ENCODE data around the gene DCTN3.

DCTN3 gene

GRCh38 chr9:34607331-34607730 is 13.0 kb downstream of the DCTN3 start:
- H3K9me3 ChIP-seq = no peaks in the 10 kb centered on the region
- no peak for TF ChIP-seq CTCF (IDR thresholded peaks at IDR 0.05; ENCODE audit: low read depth, low read length)
- H3K4me3 ChIP-seq (ENCODE audit: low read depth, low read length) = no peak overlapping the region
- no peaks in the 10 kb centered on the region; the same call in 1 of the 2 replicates for H3K4me1 ChIP-seq
- H3K27me3 ChIP-seq = no peaks in the 10 kb centered on the region
- DNase-seq = no peak
- no peaks in the 10 kb centered on the region for H3K36me3 ChIP-seq

- no peaks in the 10 kb centered on the region for H3K27me3 ChIP-seq
- H3K4me3 ChIP-seq (ENCODE audit: low read depth, low read length) = no peak overlapping the region
- no peaks in the 10 kb centered on the region for H3K9me3 ChIP-seq
- no peaks in the 10 kb centered on the region; the same call in 1 of the 2 replicates for H3K4me1 ChIP-seq
- TF ChIP-seq CTCF (IDR thresholded peaks at IDR 0.05; ENCODE audit: low read depth, low read length) = no peak
- H3K36me3 ChIP-seq = no peaks in the 10 kb centered on the region
- no peak for DNase-seq
Measured at GRCh38 chr9:34606905-34607304, 13.4 kb downstream of the DCTN3 start.

GRCh38 chr9:34606190-34606589 is 14.1 kb downstream of the DCTN3 start:
- no peaks in the 10 kb centered on the region; the same call in 1 of the 2 replicates for H3K4me1 ChIP-seq
- no peaks in the 10 kb centered on the region for H3K36me3 ChIP-seq
- no peak for TF ChIP-seq CTCF (IDR thresholded peaks at IDR 0.05; ENCODE audit: low read depth, low read length)
- no peaks in the 10 kb centered on the region for H3K27me3 ChIP-seq
- no peak for DNase-seq
- H3K4me3 ChIP-seq (ENCODE audit: low read depth, low read length) = no peak overlapping the region
- no peaks in the 10 kb centered on the region for H3K9me3 ChIP-seq

GRCh38 chr9:34603610-34604231 is 16.6 kb downstream of the DCTN3 start:
- DNase-seq = peak; percentile 86
- H3K9me3 ChIP-seq = no peaks in the 10 kb centered on the region
- peaks cover 7% of the 10 kb centered on the region for H3K4me1 ChIP-seq
- H3K27me3 ChIP-seq = no peaks in the 10 kb centered on the region
- peak; percentile 96 for TF ChIP-seq CTCF (IDR thresholded peaks at IDR 0.05; ENCODE audit: low read depth, low read length)
- no peak overlapping the region for H3K4me3 ChIP-seq (ENCODE audit: low read depth, low read length)
- no peaks in the 10 kb centered on the region for H3K36me3 ChIP-seq

GRCh38 chr9:34601937-34602573 is 18.2 kb downstream of the DCTN3 start:
- Histone ChIP-seq H3K4me3 (ENCODE audit: low read depth, low read length) (no peak overlapping the region), H3K27me3 (no peaks in the 10 kb centered on the region), H3K4me1 (peaks cover 7% of the 10 kb centered on the region), H3K36me3 (no peaks in the 10 kb centered on the region), H3K9me3 (no peaks in the 10 kb centered on the region)
- TF ChIP-seq CTCF (IDR thresholded peaks at IDR 0.05; ENCODE audit: low read depth, low read length) = no peak
- no peak for DNase-seq

GRCh38 chr9:34600908-34601307 is 19.4 kb downstream of the DCTN3 start:
- Histone ChIP-seq H3K9me3 (no peaks in the 10 kb centered on the region), H3K4me3 (ENCODE audit: low read depth, low read length) (no peak overlapping the region), H3K4me1 (peaks cover 7% of the 10 kb centered on the region), H3K27me3 (no peaks in the 10 kb centered on the region), H3K36me3 (no peaks in the 10 kb centered on the region)
- no peak for TF ChIP-seq CTCF (IDR thresholded peaks at IDR 0.05; ENCODE audit: low read depth, low read length)
- no peak for DNase-seq
